Measurements from ENCODE around the gene SOD2. TPM values are rescaled to one million over a fixed set of nuclear protein-coding genes. Genes with fewer than 3 reads are reported as not detected.
"Not testable (repeated sequence)": the region's sequence is repeated elsewhere in the genome, so short reads cannot be mapped to it uniquely, and the experiment has no call there.

The SOD2 gene
- total RNA-seq, 4 donors from 2014 or later, result 10,850 to 22,513 (median 13,452) TPM

GRCh38 chr6:159723259-159723658 is 30.2 kb upstream of the SOD2 start:
- peaks cover 16 to 18% of the 10 kb centered on the region in 2 donors for H3K4me1 ChIP-seq
- no peak overlapping the region for H3K27ac ChIP-seq
- TF ChIP-seq POLR2A (IDR thresholded peaks at IDR 0.05) (no peak), CTCF (IDR thresholded peaks at IDR 0.05 in 4 of 5, conservative IDR thresholded peaks at IDR 0.05 in 1 of 5) (no peak)
- no peak for ATAC-seq
- in situ Hi-C loops (cut with MboI; ENCODE audit: low sequenced_read_pairs in 4 of 4), result no loop called here
- no peak overlapping the region for H3K4me3 ChIP-seq
- H3K27me3 ChIP-seq, result no peaks in the 10 kb centered on the region
- DNase-seq, result no peak
- intact Hi-C loops (cut with DNase I; ENCODE audit: low total_unique reads), result no loop called here
- no peaks in the 10 kb centered on the region for H3K36me3 ChIP-seq
- H3K9me3 ChIP-seq, result no peaks in the 10 kb centered on the region

- Histone ChIP-seq H3K36me3 (no peaks in the 10 kb centered on the region), H3K27ac (peak overlapping the region in 1 of 4 donors; percentile 20), H3K4me1 (peaks cover 19 to 23% of the 10 kb centered on the region in 2 donors), H3K4me3 (no peak overlapping the region), H3K27me3 (no peaks in the 10 kb centered on the region), H3K9me3 (no peaks in the 10 kb centered on the region)
- intact Hi-C loops (cut with DNase I; ENCODE audit: low total_unique reads) (no loop called here), in situ Hi-C loops (cut with MboI; ENCODE audit: low sequenced_read_pairs in 4 of 4) (no loop called here)
- ATAC-seq (no peak), DNase-seq (no peak)
- TF ChIP-seq CTCF (IDR thresholded peaks at IDR 0.05 in 4 of 5, conservative IDR thresholded peaks at IDR 0.05 in 1 of 5) (no peak), POLR2A (IDR thresholded peaks at IDR 0.05) (no peak)
These were observed 29.6 kb upstream of the SOD2 start for GRCh38 chr6:159722655-159723054.

- in situ Hi-C loops (cut with MboI; ENCODE audit: low sequenced_read_pairs in 4 of 4); H3K9me3 ChIP-seq; DNase-seq; H3K27ac ChIP-seq; H3K36me3 ChIP-seq; ATAC-seq; H3K27me3 ChIP-seq; H3K4me3 ChIP-seq; intact Hi-C loops (cut with DNase I; ENCODE audit: low total_unique reads): not testable (repeated sequence)
- peaks cover 25 to 30% of the 10 kb centered on the region in 2 donors for H3K4me1 ChIP-seq
These were observed 28.9 kb upstream of the SOD2 start for GRCh38 chr6:159721981-159722380.

- H3K27me3 ChIP-seq, result no peaks in the 10 kb centered on the region
- no peak overlapping the region for H3K4me3 ChIP-seq
- peaks cover 23 to 36% of the 10 kb centered on the region in 2 donors for H3K4me1 ChIP-seq
- ATAC-seq, result no peak
- no peaks in the 10 kb centered on the region for H3K36me3 ChIP-seq
- TF ChIP-seq POLR2A (IDR thresholded peaks at IDR 0.05) (no peak), CTCF (IDR thresholded peaks at IDR 0.05 in 4 of 5, conservative IDR thresholded peaks at IDR 0.05 in 1 of 5) (peak in 3 of 5 experiments; percentile 19 to 42 (median 38))
- in situ Hi-C loops (cut with MboI; ENCODE audit: low sequenced_read_pairs in 4 of 4) (no loop called here), intact Hi-C loops (cut with DNase I; ENCODE audit: low total_unique reads) (no loop called here)
- H3K9me3 ChIP-seq, result no peaks in the 10 kb centered on the region
- no peak for DNase-seq
- H3K27ac ChIP-seq, result peak overlapping the region in 1 of 4 donors; percentile 50
These were observed 27.7 kb upstream of the SOD2 start for GRCh38 chr6:159720708-159721107.

GRCh38 chr6:159719287-159719686 is 26.2 kb upstream of the SOD2 start:
- DNase-seq (no peak), ATAC-seq (no peak)
- intact Hi-C loops (cut with DNase I; ENCODE audit: low total_unique reads), result no loop called here
- no peaks in the 10 kb centered on the region for H3K9me3 ChIP-seq
- H3K36me3 ChIP-seq, result no peaks in the 10 kb centered on the region
- peaks cover 23 to 41% of the 10 kb centered on the region in 2 donors for H3K4me1 ChIP-seq
- H3K4me3 ChIP-seq, result no peak overlapping the region
- H3K27me3 ChIP-seq, result no peaks in the 10 kb centered on the region
- in situ Hi-C loops (cut with MboI; ENCODE audit: low sequenced_read_pairs in 4 of 4), result no loop called here
- peak overlapping the region in 3 of 4 donors; percentile 93 to 97 (median 94) for H3K27ac ChIP-seq
- TF ChIP-seq CTCF (IDR thresholded peaks at IDR 0.05 in 4 of 5, conservative IDR thresholded peaks at IDR 0.05 in 1 of 5) (no peak), POLR2A (IDR thresholded peaks at IDR 0.05) (no peak)
